HG02610 (cell line): ENCODE results near the gene R3HCC1L.
"Not testable (repeated sequence)": the region's sequence is repeated elsewhere in the genome, so short reads cannot be mapped to it uniquely, and the experiment has no call there.

Experiments
- ATAC-seq: cut with Tn5 transposase; IDR thresholded peaks from one replicate; pipeline ENCODE4 v1.9.1; 2021; ENCODE audit warnings: mild to moderate bottlenecking, moderate library complexity; ENCODE audit not compliant: unreplicated experiment

The R3HCC1L gene

GRCh38 chr10:98226508-98227144 lies 92.2 kb downstream of the R3HCC1L start:
- no peak for ATAC-seq

- ATAC-seq: not testable (repeated sequence)
Observed at GRCh38 chr10:98227713-98228112, 93.3 kb downstream of the R3HCC1L start.

GRCh38 chr10:98228266-98228665 lies 93.8 kb downstream of the R3HCC1L start:
- not testable (repeated sequence) for ATAC-seq

DNA sequence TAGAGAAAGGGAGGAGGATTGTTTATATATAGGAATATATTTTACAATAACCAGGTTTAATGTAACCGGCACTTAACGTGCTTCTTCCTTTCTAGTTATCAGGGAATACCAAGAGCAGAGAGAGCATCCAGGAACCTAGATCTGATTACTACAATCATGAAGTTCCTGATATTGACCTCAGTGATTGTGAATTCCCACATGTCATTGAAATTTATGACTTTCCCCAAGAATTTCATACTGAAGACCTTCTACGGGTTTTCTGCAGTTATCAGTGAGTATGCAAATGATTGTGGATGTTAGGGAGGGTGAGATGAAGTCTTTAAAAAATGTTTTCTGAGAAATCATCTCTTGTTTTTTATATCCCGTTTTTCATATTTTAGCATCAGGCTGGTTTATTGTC lies 97.0 kb downstream of the R3HCC1L start:
- ATAC-seq: no peak

- ATAC-seq: no peak
Observed at GRCh38 chr10:98235846-98236245, 101.4 kb downstream of the R3HCC1L start.

DNA sequence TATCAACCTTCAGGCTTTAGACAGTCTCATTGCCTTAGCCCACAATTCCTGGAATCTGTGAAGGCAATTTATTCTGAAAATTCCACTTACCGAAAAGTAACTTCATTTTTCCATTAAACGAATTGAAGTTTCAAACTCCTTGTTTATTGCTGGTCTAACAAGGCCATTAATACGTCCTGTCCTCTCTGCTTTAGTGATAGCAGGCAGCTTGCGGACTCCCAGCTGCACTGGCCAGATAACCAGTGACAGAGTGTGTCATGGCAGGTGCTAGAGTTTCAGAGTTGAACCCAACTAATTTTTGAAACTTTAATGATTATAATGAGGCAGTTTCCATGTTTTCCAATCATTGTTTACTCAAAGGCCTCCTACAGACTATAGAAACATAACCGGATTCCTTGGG lies 102.4 kb downstream of the R3HCC1L start:
- no peak for ATAC-seq

DNA sequence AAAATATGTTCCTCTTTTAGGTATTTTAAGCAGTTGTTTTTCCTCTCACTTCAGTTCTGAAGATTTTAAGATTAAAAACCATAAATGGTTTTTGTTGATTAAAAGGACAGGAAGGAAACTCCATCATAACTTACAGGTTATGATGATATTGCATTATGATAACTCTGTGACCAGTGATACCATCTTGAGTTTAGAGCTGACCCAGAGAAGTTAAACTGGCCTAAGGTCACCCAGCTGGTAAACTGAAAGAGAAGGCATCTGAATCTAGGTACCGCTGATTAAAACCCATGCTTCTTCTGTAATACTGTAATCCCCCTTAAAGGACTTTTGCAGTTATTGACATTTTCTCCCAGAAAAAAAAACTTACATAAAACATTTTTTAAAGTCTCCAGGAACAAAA lies 103.9 kb downstream of the R3HCC1L start:
- ATAC-seq: no peak

- ATAC-seq: no peak
Observed at GRCh38 chr10:98240524-98240923, 106.1 kb downstream of the R3HCC1L start.

- no peak for ATAC-seq
Observed at GRCh38 chr10:98242823-98243222, 108.4 kb downstream of the R3HCC1L start.

GRCh38 chr10:98244141-98244540 lies 109.7 kb downstream of the R3HCC1L start:
- ATAC-seq: no peak

- no peak for ATAC-seq
Observed at GRCh38 chr10:98244586-98244985, 110.1 kb downstream of the R3HCC1L start.

GRCh38 chr10:98246911-98247805 lies 112.7 kb downstream of the R3HCC1L start:
- ATAC-seq: no peak

- ATAC-seq: no peak
Observed at GRCh38 chr10:98248018-98248417, 113.6 kb downstream of the R3HCC1L start.

DNA sequence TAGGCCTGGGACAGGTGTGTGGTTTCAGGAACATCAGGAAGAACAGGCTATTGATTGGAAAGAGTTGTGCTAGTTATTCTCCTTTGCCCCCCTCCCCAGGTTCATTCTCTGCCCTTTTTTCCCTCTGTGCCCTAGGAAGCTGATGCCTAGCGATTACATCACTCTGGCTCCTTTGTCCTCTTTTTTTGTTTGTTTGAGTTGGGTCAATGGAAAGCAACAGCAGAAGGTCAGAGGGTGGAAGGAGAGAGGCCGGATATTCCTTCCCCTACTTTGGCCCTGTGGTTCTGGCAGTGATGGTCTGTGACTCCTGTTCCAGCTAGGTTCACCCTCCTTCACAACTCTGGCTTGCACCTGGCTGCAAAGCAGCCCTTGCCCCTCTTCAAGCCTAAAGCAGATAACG lies 114.7 kb downstream of the R3HCC1L start:
- no peak for ATAC-seq

DNA sequence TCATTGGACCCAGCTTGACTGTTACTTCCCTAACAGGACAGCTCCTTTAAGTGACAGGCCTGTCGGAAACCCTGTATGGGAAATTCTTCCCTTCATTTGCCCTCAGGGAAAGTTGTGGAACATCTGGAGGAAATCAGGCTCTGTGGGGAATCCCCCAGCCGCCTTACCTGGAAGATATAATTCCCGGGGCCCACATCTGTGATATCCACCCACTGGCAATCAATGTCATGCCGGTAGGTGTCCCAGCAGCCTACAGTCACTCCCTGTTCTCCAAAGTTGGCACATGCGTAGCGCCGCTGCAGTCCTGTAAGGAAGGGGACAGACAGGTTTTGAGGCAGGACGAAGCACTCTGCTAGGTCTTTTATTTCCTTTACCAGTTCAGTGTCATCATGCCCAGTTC lies 116.9 kb downstream of the R3HCC1L start:
- ATAC-seq: no peak

- no peak for ATAC-seq
Observed at GRCh38 chr10:98252464-98252863, 118.0 kb downstream of the R3HCC1L start.

- no peak for ATAC-seq
Observed at GRCh38 chr10:98253499-98253898, 119.0 kb downstream of the R3HCC1L start.

- ATAC-seq: no peak
Observed at GRCh38 chr10:98254234-98254974, 119.9 kb downstream of the R3HCC1L start.

DNA sequence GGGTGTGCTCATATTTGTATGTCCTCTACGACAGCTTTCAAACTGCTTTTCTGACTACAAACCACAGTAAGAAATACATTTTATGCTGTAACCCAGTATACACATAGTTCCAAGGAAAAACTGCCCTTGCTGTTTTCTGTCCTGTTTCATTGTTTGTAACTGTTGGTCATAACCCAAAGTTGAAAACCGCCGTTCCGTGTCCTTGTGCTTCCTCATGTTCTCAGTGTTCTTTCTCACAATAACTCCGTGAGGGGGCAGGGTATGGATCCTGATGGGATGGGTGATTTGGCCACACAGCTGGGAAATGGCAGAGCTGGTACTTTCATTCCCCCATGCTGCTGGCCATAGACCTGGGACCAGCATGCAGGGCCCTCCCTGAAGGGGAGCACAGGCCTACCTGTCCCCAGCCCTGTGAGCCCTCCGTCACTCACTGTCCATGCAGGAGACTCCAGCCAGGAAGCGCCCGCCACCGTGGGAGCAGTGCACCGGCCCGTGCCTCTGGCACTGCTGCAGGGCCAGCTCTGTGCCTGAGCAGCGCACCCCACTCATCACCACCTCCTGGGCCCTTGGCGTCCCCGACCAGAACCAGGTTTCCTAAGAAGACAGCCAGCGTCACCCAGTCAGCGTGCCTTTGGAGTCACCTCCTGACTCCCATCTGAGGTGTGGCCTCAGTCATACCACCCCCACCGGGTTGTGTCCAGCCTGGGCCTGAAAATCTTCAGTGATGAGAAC lies 120.9 kb downstream of the R3HCC1L start:
- no peak for ATAC-seq

DNA sequence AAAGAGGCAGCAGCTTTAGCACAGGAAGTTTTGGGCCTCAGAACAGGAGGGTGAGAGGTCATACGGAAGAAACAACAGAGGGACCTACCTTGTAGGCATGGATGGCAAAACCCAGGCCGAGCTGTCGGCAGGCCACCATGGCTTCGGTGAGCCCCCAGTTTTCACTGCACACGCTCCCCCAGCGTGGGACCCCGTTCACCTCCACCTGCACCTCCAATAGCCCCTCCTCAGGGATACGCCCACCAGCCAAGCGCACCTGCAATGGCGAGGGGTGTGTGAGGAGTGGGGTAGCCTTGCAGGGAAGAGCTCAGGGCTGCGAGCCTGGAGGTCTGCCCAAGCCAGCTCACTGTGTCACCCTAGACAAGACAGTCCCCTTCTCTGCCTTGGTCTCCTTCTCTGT lies 122.2 kb downstream of the R3HCC1L start:
- no peak for ATAC-seq

DNA sequence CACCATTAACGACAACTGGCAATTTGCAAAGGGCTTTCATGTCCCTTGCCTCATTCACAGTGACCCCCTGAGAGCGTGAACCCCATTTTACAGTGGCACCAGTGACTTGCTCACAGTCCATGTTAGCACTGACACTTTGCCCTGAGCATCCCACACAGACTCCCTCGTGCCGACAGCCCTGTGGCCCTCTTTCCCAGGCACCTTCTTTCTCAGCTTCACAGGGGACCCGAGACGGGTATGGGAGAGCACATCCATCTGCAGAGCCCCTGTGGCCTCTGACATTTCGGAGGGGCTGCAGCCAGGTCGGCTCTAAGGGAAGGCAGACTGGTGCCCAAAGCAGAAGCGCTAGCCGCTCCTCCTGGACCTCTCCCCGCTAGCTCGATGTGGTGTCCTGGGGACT lies 122.7 kb downstream of the R3HCC1L start:
- no peak for ATAC-seq
